HS-27A (cell line): ENCODE results near the gene THBS2.
"Not testable (repeated sequence)": the region's sequence is repeated elsewhere in the genome, so short reads cannot be mapped to it uniquely, and the experiment has no call there.

Source experiments
- DNase-seq: peaks from one replicate; pipeline ENCODE4 v3.0.0-alpha.2; 2012; ENCODE audit warnings: low read depth, missing footprints

Gene THBS2

DNA sequence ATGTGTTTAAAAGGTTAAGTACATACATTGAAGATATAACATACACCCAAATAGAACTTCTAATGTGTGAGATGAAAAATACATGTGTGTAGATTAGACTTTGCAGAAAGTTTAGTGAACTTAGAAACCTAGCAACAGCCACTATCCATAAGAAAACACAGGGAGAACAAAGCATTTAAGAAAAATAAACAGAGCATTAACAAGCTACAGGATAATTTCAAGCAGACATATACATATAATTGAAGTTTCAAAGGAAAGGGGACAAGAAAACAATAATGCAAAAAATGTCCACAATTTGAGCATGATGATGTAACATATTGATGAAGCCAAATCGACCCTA is 18.2 kb upstream of the THBS2 start:
- DNase-seq: no peak

DNA sequence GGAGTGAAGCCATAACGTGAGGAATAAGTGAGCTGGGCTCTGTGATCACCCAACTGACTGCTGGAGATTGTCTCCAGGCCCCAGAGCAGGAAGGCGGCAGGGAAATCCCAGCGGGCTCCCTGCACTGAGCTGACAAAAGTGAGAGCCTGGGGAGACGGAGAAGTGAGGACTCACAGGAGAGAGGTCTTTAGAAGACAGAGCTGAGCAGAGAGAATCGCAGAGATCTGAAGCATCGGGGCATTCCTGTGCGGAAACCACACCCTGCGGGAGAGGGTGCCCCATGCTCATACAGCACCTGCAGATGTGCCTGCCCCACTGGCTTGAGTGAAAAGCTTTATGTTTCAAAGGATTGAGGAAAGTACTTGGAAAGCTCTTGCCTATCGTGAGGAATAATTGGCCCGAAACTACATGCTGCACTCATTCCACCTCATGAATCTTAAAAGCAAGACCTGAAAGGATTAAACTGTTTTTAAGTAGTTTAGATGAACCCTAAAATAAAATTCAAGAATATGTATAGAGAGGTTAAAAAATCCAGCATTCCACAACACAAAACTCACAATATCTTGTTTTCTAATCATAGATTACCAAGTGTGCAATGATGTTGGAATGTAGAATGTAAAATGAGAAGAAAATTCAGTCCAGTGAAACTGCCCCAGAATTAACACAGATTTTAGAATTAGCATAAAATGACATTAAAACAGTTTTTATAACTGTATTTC is 17.7 kb upstream of the THBS2 start:
- no peak for DNase-seq

DNA sequence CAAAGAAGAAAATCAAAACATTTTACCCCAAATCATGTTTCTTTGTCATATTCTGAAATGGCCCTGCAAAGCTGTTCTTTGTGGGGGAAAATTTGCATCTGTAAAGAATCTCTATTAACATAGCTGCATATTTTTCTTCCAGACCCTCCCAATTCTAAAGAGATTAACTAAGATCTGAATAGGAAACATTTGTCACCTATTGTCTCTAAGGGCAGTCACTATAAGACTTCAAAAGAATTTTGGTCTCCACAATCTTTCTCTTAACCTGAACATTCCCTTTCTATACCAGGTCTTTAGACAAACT is 16.4 kb upstream of the THBS2 start:
- not testable (repeated sequence) for DNase-seq

DNA sequence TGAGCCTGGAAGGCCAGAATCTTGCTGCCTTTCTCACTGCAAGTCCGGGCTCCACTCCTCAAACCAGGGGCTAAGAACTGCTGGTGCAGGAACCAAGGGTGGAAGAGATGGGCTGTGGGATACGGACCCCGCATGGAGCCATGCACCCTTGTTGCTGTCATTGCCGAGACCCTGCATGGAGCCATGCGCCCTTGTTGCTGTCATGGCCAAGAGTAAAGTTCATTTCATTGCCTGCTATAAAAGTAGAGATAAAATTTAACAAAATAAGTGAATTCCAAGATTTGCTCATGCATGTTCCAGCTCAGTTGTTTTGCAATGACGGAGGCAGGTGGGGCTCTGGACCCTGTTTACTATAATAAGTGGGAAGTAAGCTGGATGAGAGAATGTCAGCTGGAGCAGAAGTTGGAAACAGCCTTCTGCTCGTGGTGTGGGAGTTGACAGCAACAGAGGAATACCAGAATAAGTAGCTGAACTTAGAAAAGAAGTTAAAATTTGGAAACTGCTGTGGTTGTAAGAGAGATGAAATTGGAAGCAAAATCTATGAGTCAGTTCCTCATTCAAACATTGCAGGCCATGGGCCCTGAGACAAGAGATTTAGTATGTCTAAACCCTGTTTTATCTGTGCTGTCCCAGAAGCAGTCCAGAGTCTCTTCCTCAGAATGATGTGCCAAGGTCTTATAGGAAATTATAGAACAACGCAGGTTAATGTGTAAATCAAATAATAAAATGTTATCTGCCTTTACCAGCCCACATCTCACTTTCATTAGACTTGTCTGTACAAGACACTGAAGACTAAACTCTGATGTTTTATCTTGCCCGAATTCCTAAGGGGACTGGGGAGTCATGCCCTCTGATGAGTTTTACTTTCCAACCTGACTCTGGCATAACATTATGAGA is 15.8 kb upstream of the THBS2 start:
- no peak for DNase-seq

DNA sequence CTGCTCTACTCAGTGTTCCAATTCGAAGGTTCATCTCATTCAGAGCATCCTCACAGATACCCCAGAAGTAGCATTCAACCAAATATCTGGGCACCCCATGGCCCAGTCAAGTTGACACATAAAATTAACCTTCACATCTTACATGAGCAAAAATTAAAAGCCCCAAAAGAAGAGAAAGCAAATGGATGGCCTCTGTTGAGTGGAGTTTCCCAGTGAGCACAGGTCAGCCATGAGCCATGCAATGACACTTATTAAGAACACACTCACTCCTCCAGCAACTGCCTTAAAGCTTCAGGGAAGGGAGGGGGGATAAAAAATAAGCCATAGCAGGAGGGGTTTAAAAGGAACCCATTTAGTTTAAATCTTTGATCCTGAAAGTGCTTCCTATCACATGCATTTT is 14.6 kb upstream of the THBS2 start:
- DNase-seq: no peak

DNA sequence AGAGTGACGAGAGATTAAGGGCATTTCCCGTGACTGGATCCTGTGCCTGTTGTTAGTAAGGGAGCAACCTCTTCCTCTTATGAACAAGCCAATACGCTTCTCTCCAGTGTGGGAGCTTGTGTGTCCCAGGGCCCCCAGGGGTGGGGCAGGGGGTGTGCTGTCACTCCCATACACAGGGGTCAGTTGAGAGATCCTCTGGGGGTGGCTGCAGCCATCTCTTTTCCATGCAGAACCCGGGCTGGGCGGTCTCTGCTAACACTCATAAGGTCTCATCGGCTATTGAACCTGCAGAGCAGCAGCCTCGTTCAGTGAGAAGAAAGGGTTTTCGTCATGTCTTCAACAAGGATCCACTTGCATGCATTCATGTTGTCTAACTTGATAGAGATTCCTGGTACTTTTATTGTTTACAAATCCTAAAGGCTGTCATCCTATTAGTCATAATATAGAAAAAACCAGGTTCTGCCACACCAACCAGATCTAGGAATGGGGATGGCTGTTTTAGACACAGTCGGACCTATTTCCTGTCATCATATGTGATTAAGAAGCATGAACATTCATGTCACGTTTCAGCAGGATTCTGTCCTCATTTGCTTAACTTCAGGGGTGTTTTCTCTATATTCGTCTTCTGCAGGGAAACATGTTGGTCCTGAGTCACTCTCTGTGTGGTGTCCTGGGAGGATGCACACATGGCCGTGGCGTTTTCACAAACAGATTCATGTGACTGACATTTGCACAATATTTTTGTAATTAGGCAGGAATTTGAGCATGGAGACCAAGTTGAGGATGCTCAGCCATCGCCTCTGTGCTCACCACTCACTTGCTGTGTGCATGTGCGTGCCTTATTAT is 13.3 kb upstream of the THBS2 start:
- DNase-seq: no peak

DNA sequence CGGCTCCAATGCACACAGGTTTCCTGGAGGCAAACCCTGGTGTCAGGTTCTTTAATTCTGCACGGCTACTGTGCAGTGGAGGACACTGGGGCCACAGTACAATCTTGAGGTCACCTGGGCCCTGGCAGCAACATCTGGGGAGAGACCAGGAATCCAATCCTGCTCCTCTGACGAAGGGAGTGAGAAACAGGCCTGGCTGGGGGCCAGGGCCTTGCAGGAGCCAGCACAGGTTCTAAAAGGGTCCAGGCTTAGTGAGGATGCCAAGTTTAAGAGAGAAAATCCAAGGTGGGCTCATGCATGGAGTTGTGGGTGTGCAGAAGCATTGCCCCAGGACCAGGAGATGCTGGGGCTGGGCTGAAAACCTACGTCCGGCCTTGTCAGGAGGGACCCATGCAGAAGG is 12.6 kb upstream of the THBS2 start:
- no peak for DNase-seq

DNA sequence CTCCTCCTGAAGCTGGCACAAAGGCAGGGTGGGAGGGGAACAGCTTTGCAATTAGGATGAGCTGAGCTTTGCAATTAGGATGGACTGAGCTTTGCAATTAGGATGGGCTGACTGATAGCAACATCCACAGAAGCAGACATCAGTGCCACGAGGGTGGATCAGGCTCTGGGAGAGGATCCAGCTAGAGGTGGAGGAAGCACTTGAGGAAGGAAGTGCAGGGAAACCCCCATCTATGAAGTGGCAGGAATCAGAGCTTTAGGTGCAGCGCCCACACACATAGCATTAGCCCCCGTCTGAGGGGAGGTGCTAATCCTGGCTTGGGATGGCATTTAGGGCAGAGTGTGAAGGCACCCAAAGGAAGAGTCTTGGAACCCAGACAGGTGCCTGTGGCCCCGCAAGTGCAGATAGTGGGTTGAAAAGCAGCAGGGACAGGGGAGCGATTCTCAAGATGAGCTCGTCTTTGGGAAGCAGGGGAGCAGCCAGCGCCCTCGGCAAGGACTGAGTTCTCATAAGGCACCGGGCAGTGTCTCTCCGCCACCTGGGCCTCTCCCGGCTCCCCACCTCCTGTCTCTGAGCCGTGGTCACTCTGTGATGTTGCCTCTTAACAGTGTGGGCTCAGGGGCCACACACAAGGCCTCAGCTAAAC is 12.0 kb upstream of the THBS2 start:
- no peak for DNase-seq

DNA sequence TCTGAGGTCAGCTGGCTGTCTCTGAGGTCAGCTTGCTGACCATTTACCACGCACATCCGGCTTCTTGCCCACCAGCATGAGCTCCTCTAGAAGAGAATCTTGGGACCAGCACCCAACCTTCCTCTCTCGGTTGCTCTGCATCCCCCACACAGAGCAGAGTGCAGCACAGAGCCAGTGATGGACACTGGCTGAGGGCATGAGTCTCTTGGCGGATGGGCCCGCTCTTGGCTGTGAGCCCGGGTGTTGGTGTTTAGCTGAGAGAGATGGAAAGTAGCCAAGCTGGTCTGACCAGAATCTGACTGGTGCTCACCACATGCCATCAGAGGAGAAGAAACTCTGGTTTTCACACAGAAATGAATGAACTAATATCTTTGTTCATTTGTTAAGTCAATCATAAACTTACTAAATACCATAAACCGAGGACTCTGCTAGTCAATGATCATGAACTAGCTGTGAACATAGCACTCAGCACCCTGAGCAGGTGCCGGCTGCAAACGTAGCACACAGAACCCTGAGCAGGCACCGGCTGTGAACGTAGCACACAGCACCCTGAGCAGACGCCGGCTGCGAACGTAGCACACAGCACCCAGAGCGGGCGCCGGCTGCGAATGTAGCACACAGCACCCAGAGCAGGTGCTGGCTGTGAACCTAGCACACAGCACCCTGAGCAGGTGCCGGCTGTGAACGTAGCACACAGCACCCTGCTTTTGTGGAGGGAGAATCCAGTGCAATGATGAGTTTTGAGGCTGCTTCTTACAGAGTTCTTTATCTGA is 10.4 kb upstream of the THBS2 start:
- DNase-seq: peak; percentile 43

DNA sequence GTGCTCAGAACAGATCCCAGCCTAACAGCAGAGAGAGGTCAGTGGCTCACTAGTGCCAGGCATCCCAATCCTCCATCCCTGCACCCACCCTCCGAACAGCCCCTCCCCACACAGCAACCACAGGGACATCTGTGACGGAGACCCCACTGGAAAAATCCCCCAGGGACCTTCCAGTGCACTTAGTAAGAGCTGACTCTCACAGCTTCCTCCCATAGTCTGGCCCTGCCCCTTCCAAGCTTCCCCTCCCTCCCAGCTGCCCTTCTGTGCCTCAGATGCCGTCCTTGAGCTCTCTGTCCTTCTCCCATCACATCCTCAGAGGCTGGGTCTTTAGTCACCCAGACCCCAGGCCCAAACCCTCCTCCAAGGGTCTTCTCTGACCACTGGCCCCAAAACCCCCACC is 9.7 kb upstream of the THBS2 start:
- DNase-seq: no peak

DNA sequence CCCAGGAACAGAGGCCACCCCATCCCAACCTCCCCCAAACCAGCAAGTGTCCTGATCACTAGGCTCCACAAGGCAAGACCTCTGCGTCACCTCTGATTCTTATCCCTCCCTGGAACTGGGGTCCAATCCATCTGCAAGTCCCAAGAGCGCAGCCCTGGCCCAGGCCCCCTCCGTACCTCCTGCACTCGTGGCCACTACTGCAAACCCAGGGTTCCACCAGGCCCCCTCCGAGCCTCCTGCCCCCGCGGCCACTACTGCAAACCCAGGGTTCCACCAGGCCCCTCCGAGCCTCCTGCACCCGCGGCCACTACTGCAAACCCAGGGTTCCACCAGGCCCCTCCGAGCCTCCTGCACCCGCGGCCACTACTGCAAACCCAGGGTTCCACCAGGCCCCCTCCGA is 9.0 kb upstream of the THBS2 start:
- not testable (repeated sequence) for DNase-seq

DNA sequence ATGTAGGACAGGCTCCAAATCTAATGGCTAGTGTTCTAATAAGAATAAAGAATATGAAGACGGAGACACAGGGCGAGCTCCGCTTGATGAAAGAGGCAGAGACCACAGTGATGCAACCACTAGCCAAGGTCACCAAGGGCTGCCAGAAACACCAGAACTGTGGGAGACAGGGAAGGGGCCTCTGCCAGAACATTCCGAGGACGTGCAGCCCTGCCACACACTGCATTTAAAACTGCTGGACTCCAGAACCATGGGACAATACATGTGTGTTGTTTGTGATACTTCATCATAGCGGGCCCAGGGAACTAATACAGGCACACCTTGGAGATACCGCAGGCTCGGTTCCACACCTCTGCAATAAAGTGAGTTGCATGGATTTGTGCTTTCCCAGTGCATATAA is 2.9 kb upstream of the THBS2 start:
- no peak for DNase-seq

DNA sequence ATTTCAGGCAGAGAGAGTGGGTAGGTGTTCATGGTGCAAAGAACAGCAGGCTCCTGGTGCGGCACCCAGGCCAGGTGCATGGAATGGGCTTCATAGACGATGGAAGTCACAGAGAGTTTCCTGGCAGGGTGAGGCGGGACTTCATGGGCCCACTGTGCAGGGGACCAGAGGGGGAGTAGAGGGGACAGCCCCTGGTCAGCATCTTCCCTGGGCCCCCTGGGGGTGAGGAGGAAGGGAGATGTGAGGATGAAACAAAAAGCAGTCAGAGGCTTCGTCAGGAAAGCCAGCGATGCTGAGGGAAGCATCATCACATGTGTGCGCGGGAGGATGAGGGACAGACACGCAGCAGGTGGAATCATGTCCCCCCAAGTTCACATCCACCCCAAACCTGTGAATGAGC is 2.4 kb upstream of the THBS2 start:
- no peak for DNase-seq

DNA sequence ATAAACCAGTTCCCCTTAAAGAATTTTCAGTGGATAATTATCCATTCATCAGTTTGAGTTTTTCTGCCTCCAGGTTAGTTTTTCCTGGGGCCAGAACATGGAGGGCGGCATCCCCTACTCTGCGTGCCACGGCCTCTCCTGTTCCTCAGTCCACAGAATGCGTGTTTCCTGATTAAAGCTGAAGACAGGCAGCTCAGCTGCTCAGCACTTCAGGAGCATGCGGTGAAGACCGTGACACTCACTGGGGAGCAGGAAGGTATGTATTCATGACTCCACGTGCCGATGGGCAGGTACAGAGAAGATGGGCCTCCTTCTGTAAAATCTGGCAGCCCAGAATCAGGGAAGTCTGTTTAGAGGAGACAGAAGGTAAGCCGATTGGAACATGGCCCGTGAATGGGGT is 2.0 kb upstream of the THBS2 start:
- DNase-seq: no peak

DNA sequence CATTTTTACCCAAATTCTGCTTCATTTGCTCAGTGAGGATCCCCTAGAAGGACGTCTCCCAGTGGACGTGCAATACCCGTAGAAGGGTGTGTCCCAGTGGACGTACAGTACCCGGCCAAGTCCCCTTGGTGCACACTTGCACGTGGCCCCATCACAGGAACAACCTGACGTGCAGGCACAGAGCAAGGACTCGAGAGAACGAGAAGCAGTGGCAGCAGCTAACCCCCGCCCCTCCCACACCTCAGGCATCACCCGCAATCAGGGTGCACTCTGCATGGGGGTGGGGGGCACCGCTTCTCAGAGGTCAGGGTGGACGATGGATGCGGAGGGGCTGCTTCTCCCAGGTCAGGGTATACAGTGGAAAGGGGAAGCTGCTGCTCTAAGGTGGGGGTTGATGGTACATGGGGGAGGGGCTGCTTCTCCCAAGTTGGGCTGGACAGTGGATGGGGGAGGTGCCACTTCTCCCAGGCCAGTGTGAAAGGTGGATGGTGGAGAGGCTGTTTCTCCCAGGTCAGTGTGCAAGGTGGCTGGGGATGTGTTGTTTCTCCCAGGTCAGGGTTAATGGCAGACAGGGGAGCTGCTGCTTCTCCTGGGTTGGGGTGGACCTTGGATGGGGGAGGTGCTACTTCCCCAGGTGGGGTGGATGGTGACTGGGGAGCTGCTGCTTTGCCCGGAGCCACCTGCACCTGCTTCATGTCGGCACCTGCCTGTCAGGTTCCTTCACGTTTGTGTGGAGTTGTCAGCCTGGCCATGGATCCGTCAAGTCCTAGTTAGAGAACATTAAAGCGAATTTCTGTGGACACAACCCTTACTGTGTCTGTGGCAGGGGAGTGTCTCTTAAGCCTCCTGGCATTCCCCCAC is 1.0 kb upstream of the THBS2 start:
- no peak for DNase-seq

DNA sequence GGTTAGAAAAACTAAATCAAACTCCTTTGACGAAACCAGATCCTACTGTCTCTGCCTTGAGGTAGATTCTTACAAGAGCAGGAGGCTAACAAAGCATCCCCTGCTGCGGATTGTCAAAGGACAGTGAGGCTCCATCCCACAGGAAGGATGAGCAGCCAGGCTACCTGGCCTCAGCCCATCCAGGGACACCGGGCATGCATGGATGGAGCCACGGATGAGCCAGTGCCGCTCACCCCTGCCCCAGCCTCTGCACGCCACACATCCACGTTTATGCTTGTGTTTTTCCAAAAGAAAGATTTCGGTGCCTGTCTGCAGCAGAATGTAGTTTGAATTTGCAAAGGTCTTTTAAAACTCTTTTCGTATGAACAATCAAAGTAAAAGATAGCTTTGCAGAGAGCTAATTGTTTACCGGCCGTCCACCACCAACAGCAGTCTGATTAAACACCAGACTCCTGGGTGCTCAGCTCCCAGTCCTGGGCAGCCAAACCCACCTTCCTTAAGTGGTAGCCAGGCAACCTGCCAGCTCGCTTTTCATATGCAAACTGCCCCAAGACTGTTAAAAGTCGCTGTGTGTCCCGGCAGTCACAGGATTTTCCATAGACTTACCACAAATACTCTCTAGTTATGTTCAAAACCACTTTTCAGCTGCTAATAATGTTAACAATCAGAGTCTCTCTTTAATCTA is 999 bp downstream of the THBS2 start:
- DNase-seq: no peak

DNA sequence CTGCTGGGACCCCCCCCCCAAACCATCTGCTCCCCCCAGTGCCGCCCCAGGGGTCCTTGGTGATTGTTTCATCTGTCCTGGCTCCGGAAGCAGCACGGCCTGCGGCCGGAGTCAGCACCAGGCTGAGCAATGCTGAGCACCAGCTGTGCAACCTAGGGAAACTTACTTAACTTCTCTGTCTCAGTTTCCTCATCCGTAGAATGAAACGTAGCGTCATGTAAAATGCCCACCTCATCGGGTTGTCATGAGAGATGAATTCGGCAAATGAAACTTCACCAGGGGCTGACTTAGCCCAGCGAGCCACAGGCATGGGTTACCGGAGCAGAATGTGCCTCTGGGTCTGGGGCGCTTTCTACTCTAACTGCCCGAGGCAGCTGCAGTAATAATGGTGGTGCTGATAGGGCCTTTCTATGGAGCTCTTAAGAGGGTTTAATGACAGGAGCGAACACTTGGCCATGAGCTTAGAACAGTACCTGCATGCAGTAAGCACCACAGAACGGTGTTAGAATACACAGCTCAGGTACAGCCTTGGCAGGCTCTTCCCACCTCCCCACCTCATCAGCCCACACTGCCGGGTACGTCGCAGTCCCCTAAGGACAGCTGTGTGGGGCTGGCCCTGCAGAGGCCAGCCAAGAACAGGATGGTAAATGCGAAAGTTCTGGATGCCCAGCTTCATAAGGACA is 1.7 kb downstream of the THBS2 start:
- no peak for DNase-seq

DNA sequence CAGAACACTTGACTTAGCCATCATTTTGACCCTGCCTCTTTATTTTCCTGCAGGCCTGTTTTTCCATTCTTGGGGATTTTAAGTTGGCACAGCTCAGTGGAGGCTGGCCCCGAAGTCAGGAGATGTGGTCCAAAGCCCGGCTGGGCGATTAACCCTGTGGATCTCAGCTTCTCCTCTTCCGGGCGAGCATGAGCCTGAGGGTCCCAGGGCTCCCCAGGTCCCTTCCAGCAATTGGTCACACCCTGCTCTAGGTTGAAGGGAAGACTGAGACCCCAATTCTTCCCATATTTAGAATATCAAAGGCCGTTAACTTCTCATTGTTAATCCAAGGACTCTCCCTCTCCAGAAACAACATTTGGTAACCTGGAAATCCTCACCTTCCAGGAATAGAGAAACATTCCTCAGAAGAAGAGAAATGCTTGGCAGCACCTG is 2.3 kb downstream of the THBS2 start:
- DNase-seq: no peak

DNA sequence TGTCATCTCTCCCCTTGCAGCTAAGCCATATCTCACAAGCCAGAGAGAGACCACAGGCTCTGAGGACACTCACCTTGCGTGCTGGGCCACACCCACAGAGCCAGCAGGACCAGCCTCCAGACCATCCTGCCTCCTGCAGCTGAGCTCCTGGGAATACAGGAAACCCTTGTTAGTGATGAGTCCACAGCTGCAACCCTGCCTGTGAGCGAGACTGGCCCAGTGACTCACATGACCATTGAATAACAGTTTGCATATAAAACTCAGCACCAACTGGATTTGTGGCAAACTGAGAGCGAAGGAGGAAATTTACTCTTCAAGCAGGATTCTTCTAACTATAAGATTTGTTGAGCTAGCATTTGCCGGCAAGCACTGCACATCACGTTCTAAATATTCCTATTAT is 3.0 kb downstream of the THBS2 start:
- DNase-seq: no peak
